ENCODE results near the gene FTH1.

Gene FTH1

DNA sequence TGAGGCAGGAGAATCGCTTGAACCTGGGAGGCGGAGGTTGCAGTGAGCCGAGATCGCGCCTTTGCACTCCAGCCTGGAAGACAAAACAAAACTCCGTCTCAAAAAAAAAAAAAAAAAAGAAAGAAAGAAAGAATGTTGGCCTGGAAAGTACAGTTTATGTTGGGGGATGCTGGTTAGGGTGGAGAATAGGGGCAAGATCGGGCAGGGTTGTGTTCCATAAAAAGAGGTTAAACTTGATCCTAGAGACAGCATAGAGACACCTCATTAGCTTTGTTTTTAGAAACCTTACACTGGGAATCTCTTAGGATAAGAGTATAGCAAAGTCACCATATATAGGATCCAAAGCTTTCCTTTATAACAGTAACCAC lies 1.9 kb upstream of the FTH1 start:
- no peak overlapping the region for H3K27ac ChIP-seq (ENCODE audit: low read depth, low read length, poor library complexity, severe bottlenecking)
- no peaks in the 10 kb centered on the region for H3K27me3 ChIP-seq (ENCODE audit: insufficient read depth, low read length)
- TF ChIP-seq EZH2 (IDR thresholded peaks at IDR 0.05; ENCODE audit: borderline replicate concordance, low read length) = no peak
- TF ChIP-seq, protein P1, sequence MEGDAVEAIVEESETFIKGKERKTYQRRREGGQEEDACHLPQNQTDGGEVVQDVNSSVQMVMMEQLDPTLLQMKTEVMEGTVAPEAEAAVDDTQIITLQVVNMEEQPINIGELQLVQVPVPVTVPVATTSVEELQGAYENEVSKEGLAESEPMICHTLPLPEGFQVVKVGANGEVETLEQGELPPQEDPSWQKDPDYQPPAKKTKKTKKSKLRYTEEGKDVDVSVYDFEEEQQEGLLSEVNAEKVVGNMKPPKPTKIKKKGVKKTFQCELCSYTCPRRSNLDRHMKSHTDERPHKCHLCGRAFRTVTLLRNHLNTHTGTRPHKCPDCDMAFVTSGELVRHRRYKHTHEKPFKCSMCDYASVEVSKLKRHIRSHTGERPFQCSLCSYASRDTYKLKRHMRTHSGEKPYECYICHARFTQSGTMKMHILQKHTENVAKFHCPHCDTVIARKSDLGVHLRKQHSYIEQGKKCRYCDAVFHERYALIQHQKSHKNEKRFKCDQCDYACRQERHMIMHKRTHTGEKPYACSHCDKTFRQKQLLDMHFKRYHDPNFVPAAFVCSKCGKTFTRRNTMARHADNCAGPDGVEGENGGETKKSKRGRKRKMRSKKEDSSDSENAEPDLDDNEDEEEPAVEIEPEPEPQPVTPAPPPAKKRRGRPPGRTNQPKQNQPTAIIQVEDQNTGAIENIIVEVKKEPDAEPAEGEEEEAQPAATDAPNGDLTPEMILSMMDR (IDR thresholded peaks at IDR 0.05; ENCODE audit: low read length) = no peak
- no peak overlapping the region for H3K4me2 ChIP-seq (ENCODE audit: low read length)
- peaks cover 42% of the 10 kb centered on the region for H3K4me1 ChIP-seq (ENCODE audit: insufficient read depth, low read length, severe bottlenecking)
- H3K9ac ChIP-seq (ENCODE audit: low read length) = no peak overlapping the region
- no peak overlapping the region for H3K4me3 ChIP-seq (ENCODE audit: low read depth, low read length, poor library complexity, severe bottlenecking)
- no peaks in the 10 kb centered on the region for H3K9me3 ChIP-seq (ENCODE audit: low read length)
- H3K36me3 ChIP-seq (ENCODE audit: insufficient read depth, low read length) = peaks cover 14% of the 10 kb centered on the region
- H2AFZ ChIP-seq (ENCODE audit: low read length) = no peak overlapping the region
- H3F3A ChIP-seq (ENCODE audit: insufficient read depth, low read length) = no peaks in the 10 kb centered on the region; the same call in 1 of the 2 replicates
- peaks cover 10% of the 10 kb centered on the region for H3K79me2 ChIP-seq (ENCODE audit: insufficient read depth, low read length)
- H4K20me1 ChIP-seq (ENCODE audit: insufficient read depth, low read length) = no peaks in the 10 kb centered on the region
- H3K9me2 ChIP-seq (ENCODE audit: low read depth, low read length) = no peaks in the 10 kb centered on the region

- H3F3A ChIP-seq (ENCODE audit: insufficient read depth, low read length) = no peaks in the 10 kb centered on the region; the same call in 1 of the 2 replicates
- H3K9me3 ChIP-seq (ENCODE audit: low read length) = no peaks in the 10 kb centered on the region
- peak overlapping the region; percentile 94 for H3K4me2 ChIP-seq (ENCODE audit: low read length)
- no peak for TF ChIP-seq EZH2 (IDR thresholded peaks at IDR 0.05; ENCODE audit: borderline replicate concordance, low read length)
- TF ChIP-seq, protein P1 (IDR thresholded peaks at IDR 0.05; ENCODE audit: low read length) = no peak
- H3K4me1 ChIP-seq (ENCODE audit: insufficient read depth, low read length, severe bottlenecking) = peaks cover 47% of the 10 kb centered on the region
- peaks cover 10% of the 10 kb centered on the region for H3K79me2 ChIP-seq (ENCODE audit: insufficient read depth, low read length)
- H3K27ac ChIP-seq (ENCODE audit: low read depth, low read length, poor library complexity, severe bottlenecking) = no peak overlapping the region
- no peaks in the 10 kb centered on the region for H3K27me3 ChIP-seq (ENCODE audit: insufficient read depth, low read length)
- peak overlapping the region; percentile 78; the same call in 1 of the 2 replicates for H3K9ac ChIP-seq (ENCODE audit: low read length)
- H3K36me3 ChIP-seq (ENCODE audit: insufficient read depth, low read length) = peaks cover 19% of the 10 kb centered on the region
- peak overlapping the region; percentile 59; the same call in 1 of the 2 replicates for H2AFZ ChIP-seq (ENCODE audit: low read length)
- peak overlapping the region; percentile 94 for H3K4me3 ChIP-seq (ENCODE audit: low read depth, low read length, poor library complexity, severe bottlenecking)
- H3K9me2 ChIP-seq (ENCODE audit: low read depth, low read length) = no peaks in the 10 kb centered on the region
- no peaks in the 10 kb centered on the region for H4K20me1 ChIP-seq (ENCODE audit: insufficient read depth, low read length)
These were observed 1.4 kb upstream of the FTH1 start for GRCh38 chr11:61968758-61969390.

- Histone ChIP-seq H2AFZ (ENCODE audit: low read length) (peak overlapping the region; percentile 59; the same call in 1 of the 2 replicates), H3K79me2 (ENCODE audit: insufficient read depth, low read length) (peaks cover 10% of the 10 kb centered on the region), H3K9ac (ENCODE audit: low read length) (peak overlapping the region; percentile 78), H3K4me2 (ENCODE audit: low read length) (peak overlapping the region; percentile 94), H3K9me2 (ENCODE audit: low read depth, low read length) (no peaks in the 10 kb centered on the region), H4K20me1 (ENCODE audit: insufficient read depth, low read length) (no peaks in the 10 kb centered on the region), H3K4me3 (ENCODE audit: low read depth, low read length, poor library complexity, severe bottlenecking) (peak overlapping the region; percentile 94), H3K36me3 (ENCODE audit: insufficient read depth, low read length) (peaks cover 26% of the 10 kb centered on the region), H3K27me3 (ENCODE audit: insufficient read depth, low read length) (no peaks in the 10 kb centered on the region), H3K9me3 (ENCODE audit: low read length) (no peaks in the 10 kb centered on the region), H3K27ac (ENCODE audit: low read depth, low read length, poor library complexity, severe bottlenecking) (peak overlapping the region; percentile 33), H3K4me1 (ENCODE audit: insufficient read depth, low read length, severe bottlenecking) (peaks cover 55% of the 10 kb centered on the region), H3F3A (ENCODE audit: insufficient read depth, low read length) (no peaks in the 10 kb centered on the region; the same call in 1 of the 2 replicates)
- TF ChIP-seq, protein P1 (IDR thresholded peaks at IDR 0.05; ENCODE audit: low read length) = no peak
- TF ChIP-seq EZH2 (IDR thresholded peaks at IDR 0.05; ENCODE audit: borderline replicate concordance, low read length) = no peak
These were observed 707 bp upstream of the FTH1 start for GRCh38 chr11:61967924-61968757.
